Fibroblast of lung (primary cell): ENCODE data around the gene GGCX. TPM values are rescaled to one million over a fixed set of nuclear protein-coding genes. Genes with fewer than 3 reads are reported as not detected.

Experiments used
- DNase-seq, 2 donors: peaks; one replicate each; pipeline versions ENCODE4 v3.0.0 to v3.0.0-alpha.2; 2010; ENCODE audit warnings: low read depth in 2 of 2
- H2AFZ ChIP-seq: 2 replicates; pipeline ENCODE4 v1.5.1; 2012; ENCODE audit warnings: low read length, control low read depth, inconsistent platforms
- H3K27ac ChIP-seq: 2 replicates; pipeline ENCODE4 v1.5.1; 2011; ENCODE audit warnings: low read length, control low read depth; ENCODE audit not compliant: insufficient read depth
- H3K27me3 ChIP-seq: 2 replicates; pipeline ENCODE4 v1.5.1; 2011; ENCODE audit warnings: mild to moderate bottlenecking, low read length; ENCODE audit not compliant: control insufficient read depth, insufficient read depth
- H3K36me3 ChIP-seq: 2 replicates; pipeline ENCODE4 v1.5.1; 2011; ENCODE audit warnings: low read length; ENCODE audit not compliant: control insufficient read depth, insufficient read depth
- H3K4me1 ChIP-seq: 2 replicates; pipeline ENCODE4 v1.5.1; 2011; ENCODE audit warnings: low read length; ENCODE audit not compliant: control insufficient read depth, insufficient read depth; ENCODE audit errors: extremely low read depth
- H3K4me2 ChIP-seq: 2 replicates; pipeline ENCODE4 v1.5.1; 2011; ENCODE audit warnings: low read length, control low read depth; ENCODE audit not compliant: insufficient read depth; ENCODE audit errors: extremely low read depth
- H3K4me3 ChIP-seq, 4 experiments: fragments of 200-600 bp in 1 of 4; sonication (generic) in 1 of 4; replicated peaks in 1 of 4; 2 replicates each; pipeline ENCODE4 v1.5.1; 2011 to 2016; ENCODE audit warnings: low read length in 4 of 4, low read depth in 3 of 4, mild to moderate bottlenecking in 3 of 4, control low read depth in 2 of 4, inconsistent platforms in 1 of 4, mixed read lengths in 1 of 4; ENCODE audit not compliant: insufficient read depth in 1 of 4; ENCODE audit errors: control extremely low read depth in 1 of 4
- H3K79me2 ChIP-seq: 2 replicates; pipeline ENCODE4 v1.5.1; 2012; ENCODE audit warnings: mild to moderate bottlenecking, low read length, inconsistent platforms; ENCODE audit not compliant: control insufficient read depth, insufficient read depth
- H3K9ac ChIP-seq: 2 replicates; pipeline ENCODE4 v1.5.1; 2011; ENCODE audit warnings: mild to moderate bottlenecking, low read length, control low read depth; ENCODE audit not compliant: insufficient read depth
- H3K9me3 ChIP-seq: 2 replicates; pipeline ENCODE4 v1.5.1; 2012; ENCODE audit warnings: low read depth, low read length; ENCODE audit not compliant: control insufficient read depth, insufficient read depth
- H4K20me1 ChIP-seq: 2 replicates; pipeline ENCODE4 v1.5.1; 2011; ENCODE audit warnings: low read length; ENCODE audit not compliant: control insufficient read depth, insufficient read depth; ENCODE audit errors: extremely low read depth
- CTCF ChIP-seq, 2 donors: IDR thresholded peaks in 1 of 2; conservative IDR thresholded peaks in 1 of 2; 1 replicate in 1 of 2; 2 replicates in 1 of 2; pipeline ENCODE4 v1.5.1; 2011 to 2012; ENCODE audit warnings: low read length in 2 of 2, control low read depth in 1 of 2, inconsistent platforms in 1 of 2, low read depth in 1 of 2, mild to moderate bottlenecking in 1 of 2
- EZH2 ChIP-seq: IDR thresholded peaks from 2 replicates; pipeline ENCODE4 v1.5.1; 2012; ENCODE audit warnings: low read length, control low read depth, mild to moderate bottlenecking; ENCODE audit errors: missing control alignments
- polyA plus RNA-seq, 2 donors: library from polyadenylated mRNA; depleted of rRNA in 1 of 2; stranded (reverse) in 1 of 2; unstranded in 1 of 2; fragments of >200 nt; gene quantifications; 2 replicates each; pipeline ENCODE4 v1.2.1, GENCODE V29; 2011 to 2012; ENCODE audit warnings: missing spikeins in 1 of 2
- total RNA-seq: library from RNA; depleted of rRNA; stranded (reverse); fragments of >200 nt; gene quantifications from 2 replicates; pipeline ENCODE4 v1.2.1, GENCODE V29; 2014

GGCX gene
- total and polyA plus RNA-seq, 2 donors (not counting 1 experiment from before 2014, with no cell fraction given): 34.4 to 46.1 TPM

DNA sequence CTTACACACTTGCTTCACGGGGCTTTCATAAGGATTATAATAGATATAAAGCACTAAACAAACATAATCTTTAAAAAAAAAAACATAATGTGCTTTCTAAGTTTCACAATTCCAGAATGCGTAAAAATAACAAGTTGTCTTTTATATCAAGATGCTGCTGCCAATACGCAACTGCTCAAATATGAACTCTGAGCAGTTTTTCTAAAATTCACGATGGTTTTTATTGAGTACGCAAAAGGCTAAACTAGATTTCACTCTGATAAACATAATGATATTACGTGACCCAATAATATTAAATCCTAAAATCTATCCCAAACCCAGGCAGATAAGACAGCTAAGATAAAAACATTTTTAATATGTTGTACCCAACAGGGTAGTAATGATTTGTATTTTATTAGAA is 47.0 kb downstream of the GGCX start:
- no peaks in the 10 kb centered on the region for H3K36me3 ChIP-seq

DNA sequence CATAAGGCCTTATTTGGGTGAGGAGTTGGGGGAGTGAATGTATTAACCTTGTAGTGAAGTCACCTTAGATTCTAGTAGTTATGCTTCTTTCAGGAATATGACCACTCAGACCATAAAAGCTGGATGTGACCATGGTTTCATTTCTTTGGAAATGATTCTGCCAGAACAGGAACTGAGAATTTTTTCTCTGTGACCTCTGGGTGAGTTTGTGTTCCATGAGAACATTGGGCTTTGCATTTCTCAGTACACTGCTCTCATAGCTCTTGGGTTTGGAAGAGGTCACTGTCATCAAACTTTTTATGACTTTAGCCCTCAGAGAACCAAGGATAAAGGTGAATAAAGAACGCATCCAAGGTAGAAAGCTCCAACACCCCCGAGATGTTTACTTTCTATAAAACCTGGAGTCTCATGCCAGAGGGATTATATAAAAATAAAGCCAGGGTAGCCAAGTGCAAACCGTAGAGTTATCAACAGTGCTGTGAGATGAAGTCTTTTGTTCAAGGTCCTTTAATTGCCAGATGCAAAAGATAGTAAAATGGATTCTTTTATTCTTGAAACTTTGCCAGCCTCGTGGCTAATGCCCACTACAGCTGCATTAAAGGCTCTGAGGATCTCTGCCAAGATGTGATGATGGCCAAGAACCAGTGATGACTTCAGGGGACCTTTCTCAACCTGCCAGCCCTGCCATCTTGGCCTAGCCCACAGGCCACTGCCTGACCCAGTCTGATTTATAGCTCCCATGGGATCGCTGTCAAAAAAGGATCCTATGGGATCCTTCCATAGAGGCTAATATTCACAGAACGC is 50.1 kb downstream of the GGCX start:
- H3K79me2 ChIP-seq: no peaks in the 10 kb centered on the region
- H4K20me1 ChIP-seq: no peaks in the 10 kb centered on the region
- no peaks in the 10 kb centered on the region for H3K36me3 ChIP-seq
- H3K4me3 ChIP-seq: no peak overlapping the region
- TF ChIP-seq EZH2 (no peak), CTCF (conservative IDR thresholded peaks at IDR 0.05 in 1 of 2, IDR thresholded peaks at IDR 0.05 in 1 of 2; ENCODE audit: low read depth in 1 of 2, low read length in 2 of 2) (no peak)
- H2AFZ ChIP-seq: no peak overlapping the region
- H3K9ac ChIP-seq: no peak overlapping the region
- DNase-seq: peak in 1 of 2 donors; percentile 41
- H3K27me3 ChIP-seq: no peaks in the 10 kb centered on the region
- H3K27ac ChIP-seq: no peak overlapping the region
- peaks cover 5% of the 10 kb centered on the region for H3K4me1 ChIP-seq
- no peak overlapping the region for H3K4me2 ChIP-seq
- H3K9me3 ChIP-seq: no peaks in the 10 kb centered on the region

More for the DNA sequence above, 47.0 kb downstream of the GGCX start:
- Histone ChIP-seq H3K9me3 (no peaks in the 10 kb centered on the region), H2AFZ (no peak overlapping the region), H3K4me1 (no peaks in the 10 kb centered on the region), H4K20me1 (no peaks in the 10 kb centered on the region), H3K4me2 (no peak overlapping the region), H3K4me3 (no peak overlapping the region), H3K9ac (no peak overlapping the region), H3K27me3 (no peaks in the 10 kb centered on the region), H3K27ac (no peak overlapping the region), H3K79me2 (no peaks in the 10 kb centered on the region)
- no peak for DNase-seq
- TF ChIP-seq EZH2 (no peak), CTCF (conservative IDR thresholded peaks at IDR 0.05 in 1 of 2, IDR thresholded peaks at IDR 0.05 in 1 of 2; ENCODE audit: low read depth in 1 of 2, low read length in 2 of 2) (no peak)

- no peak overlapping the region for H3K4me3 ChIP-seq
- H2AFZ ChIP-seq: peak overlapping the region; percentile 71
- H3K79me2 ChIP-seq: no peaks in the 10 kb centered on the region
- no peaks in the 10 kb centered on the region for H3K27me3 ChIP-seq
- no peaks in the 10 kb centered on the region for H4K20me1 ChIP-seq
- H3K4me2 ChIP-seq: peak overlapping the region; percentile 23
- H3K27ac ChIP-seq: peak overlapping the region; percentile 58
- TF ChIP-seq CTCF (conservative IDR thresholded peaks at IDR 0.05 in 1 of 2, IDR thresholded peaks at IDR 0.05 in 1 of 2; ENCODE audit: low read depth in 1 of 2, low read length in 2 of 2): no peak
- TF ChIP-seq EZH2: no peak
- peak; percentile 68 to 80 for DNase-seq
- no peak overlapping the region for H3K9ac ChIP-seq
- no peaks in the 10 kb centered on the region for H3K36me3 ChIP-seq
- no peaks in the 10 kb centered on the region for H3K9me3 ChIP-seq
- H3K4me1 ChIP-seq: peaks cover 27% of the 10 kb centered on the region
Measured at GRCh38 chr2:85506768-85507181, 54.5 kb downstream of the GGCX start.
